NCI-H2227 treated with DMSO at 0.1 percent for 48 hours (cell line): ENCODE data around the gene S1PR4.
A peak's percentile ranks its signal among the peaks of the same experiment; 100 is the strongest.

Experiments used
- DNase-seq: peaks from one replicate; lab custom pipeline; 2025; lab: John Stamatoyannopoulos, UW

Gene S1PR4

GRCh38 chr19:3224346-3225168 lies 46.0 kb downstream of the S1PR4 start, which contains the start of gene CELF5:
Gene CELF5, plus strand, starts transcription at chr19:3224661. Its CDS starts 79 bp downstream, at chr19:3224740.
- peak; percentile 3 for DNase-seq

GRCh38 chr19:3225169-3225485 lies 46.6 kb downstream of the S1PR4 start:
- no peak for DNase-seq

GRCh38 chr19:3225677-3226093 lies 47.1 kb downstream of the S1PR4 start:
- DNase-seq: no peak

- DNase-seq: no peak
These were observed 48.6 kb downstream of the S1PR4 start for GRCh38 chr19:3227054-3227626.

- DNase-seq: no peak
These were observed 50.8 kb downstream of the S1PR4 start for GRCh38 chr19:3229346-3229743.
